HEK293 (cell line): ENCODE results near the gene ACSL3.

Source experiments
- CTCF ChIA-PET: fragments of 350-600 bp; formaldehyde crosslinking; extraction: SDS; loops from one replicate; lab custom pipeline; 2021; ENCODE audit warnings: antibody characterized with exemption; lab: Yijun Ruan, JAX
- POLR2A ChIA-PET: fragments of 300-600 bp; formaldehyde crosslinking; extraction: SDS; loops from one replicate; lab custom pipeline; 2020; ENCODE audit warnings: antibody characterized with exemption, inconsistent platforms; lab: Yijun Ruan, JAX
- H3K27ac ChIP-seq: fragments of 200-500 bp; sonication (Bioruptor generic); 2 replicates; pipeline ENCODE4 v1.5.1; 2014; ENCODE audit warnings: low read depth, low read length, control low read depth, inconsistent platforms; ENCODE audit errors: extremely low read depth
- H3K36me3 ChIP-seq, 2 experiments: fragments of 200-500 bp in 1 of 2; sonication (Bioruptor generic) in 1 of 2; 1 replicate in 1 of 2; 2 replicates in 1 of 2; pipeline ENCODE4 v1.5.1; 2014 to 2017; ENCODE audit warnings: inconsistent platforms in 2 of 2, low read length in 2 of 2; ENCODE audit not compliant: control insufficient read depth in 2 of 2, insufficient read depth in 1 of 2
- H3K4me1 ChIP-seq: fragments of 200-500 bp; sonication (Bioruptor generic); 2 replicates; pipeline ENCODE4 v1.5.1; 2014; ENCODE audit warnings: mild to moderate bottlenecking, low read length, inconsistent platforms; ENCODE audit not compliant: control insufficient read depth, insufficient read depth
- H3K4me3 ChIP-seq: 2 replicates; pipeline ENCODE4 v1.5.1; 2011; ENCODE audit warnings: low read depth, mild to moderate bottlenecking, control low read depth, low read length, moderate library complexity
- H3K9me3 ChIP-seq: fragments of 200-500 bp; sonication (Bioruptor generic); 2 replicates; pipeline ENCODE4 v1.5.1; 2014; ENCODE audit warnings: low read depth, low read length, inconsistent platforms; ENCODE audit not compliant: control insufficient read depth, insufficient read depth
- FEZF1 ChIP-seq: fragments of 450-650 bp; formaldehyde crosslinking; IDR thresholded peaks from 2 replicates; pipeline ENCODE4 v1.5.1; 2016; ENCODE audit warnings: missing biosample characterization, missing genetic modification characterization
- HOXD13 ChIP-seq: sonication (generic); formaldehyde crosslinking; IDR thresholded peaks from 2 replicates; pipeline ENCODE4 v1.8.0; 2022; ENCODE audit warnings: missing genetic modification reagents, borderline replicate concordance
- KLF10 ChIP-seq: fragments of 450-650 bp; IDR thresholded peaks from 2 replicates; pipeline ENCODE4 v1.5.1; 2018; ENCODE audit warnings: missing biosample characterization, mild to moderate bottlenecking, missing genetic modification characterization
- TRIM28 ChIP-seq: IDR thresholded peaks from 2 replicates; pipeline ENCODE4 v1.6.1; 2011; ENCODE audit warnings: low read length, control low read depth, borderline replicate concordance
- ZBTB8A ChIP-seq: fragments of 450-650 bp; formaldehyde crosslinking; IDR thresholded peaks from 2 replicates; pipeline ENCODE4 v1.5.1; 2016; ENCODE audit warnings: missing biosample characterization, missing genetic modification characterization
- ZFP3 ChIP-seq: fragments of 450-650 bp; formaldehyde crosslinking; IDR thresholded peaks from 2 replicates; pipeline ENCODE4 v1.5.1; 2016; ENCODE audit warnings: low read depth, missing biosample characterization, missing genetic modification characterization
- ZFP41 ChIP-seq: fragments of 450-650 bp; formaldehyde crosslinking; IDR thresholded peaks from 2 replicates; pipeline ENCODE4 v1.5.1; 2016; ENCODE audit warnings: missing biosample characterization, missing genetic modification characterization, borderline replicate concordance
- ZNF10 ChIP-seq: fragments of 450-650 bp; formaldehyde crosslinking; IDR thresholded peaks from 2 replicates; pipeline ENCODE4 v1.5.1; 2017; ENCODE audit warnings: missing biosample characterization, missing genetic modification characterization
- ZNF157 ChIP-seq: fragments of 450-650 bp; formaldehyde crosslinking; IDR thresholded peaks from 2 replicates; pipeline ENCODE4 v1.5.1; 2016; ENCODE audit warnings: missing biosample characterization, missing genetic modification characterization
- ZNF169 ChIP-seq: fragments of 450-650 bp; formaldehyde crosslinking; IDR thresholded peaks from 2 replicates; pipeline ENCODE4 v1.5.1; 2016; ENCODE audit warnings: missing biosample characterization, missing genetic modification characterization
- ZNF19 ChIP-seq: fragments of 450-650 bp; formaldehyde crosslinking; IDR thresholded peaks from 2 replicates; pipeline ENCODE4; 2016; ENCODE audit warnings: missing biosample characterization, missing genetic modification characterization, low read depth
- ZNF274 ChIP-seq, 2 experiments: fragments of 200-500 bp in 1 of 2; fragments of 450-650 bp in 1 of 2; sonication (Bioruptor generic) in 1 of 2; formaldehyde crosslinking in 1 of 2; IDR thresholded peaks; 2 replicates each; pipeline versions ENCODE4 v1.5.1 to v1.6.1; 2014 to 2016; ENCODE audit warnings: borderline replicate concordance in 1 of 2, inconsistent platforms in 1 of 2, low read length in 1 of 2, missing biosample characterization in 1 of 2, missing genetic modification characterization in 1 of 2
- ZNF280D ChIP-seq: fragments of 450-650 bp; formaldehyde crosslinking; IDR thresholded peaks from 2 replicates; pipeline ENCODE4 v1.5.1; 2016; ENCODE audit warnings: missing biosample characterization, missing genetic modification characterization
- ZNF398 ChIP-seq: fragments of 450-650 bp; formaldehyde crosslinking; IDR thresholded peaks from 2 replicates; pipeline ENCODE4 v1.5.1; 2017; ENCODE audit warnings: missing biosample characterization, missing genetic modification characterization
- ZNF416 ChIP-seq: fragments of 450-650 bp; formaldehyde crosslinking; IDR thresholded peaks from 2 replicates; pipeline ENCODE4 v1.5.1; 2016; ENCODE audit warnings: missing biosample characterization, missing genetic modification characterization
- ZNF423 ChIP-seq: fragments of 450-650 bp; formaldehyde crosslinking; IDR thresholded peaks from 2 replicates; pipeline ENCODE4 v1.5.1; 2016; ENCODE audit warnings: missing biosample characterization, missing genetic modification characterization
- ZNF510 ChIP-seq: fragments of 450-650 bp; formaldehyde crosslinking; IDR thresholded peaks from 2 replicates; pipeline ENCODE4 v1.5.1; 2018; ENCODE audit warnings: mild to moderate bottlenecking, missing genetic modification characterization, missing biosample characterization; ENCODE audit not compliant: insufficient replicate concordance
- ZNF514 ChIP-seq: fragments of 450-650 bp; formaldehyde crosslinking; IDR thresholded peaks from 2 replicates; pipeline ENCODE4 v1.5.1; 2016; ENCODE audit warnings: missing biosample characterization, missing genetic modification characterization
- ZNF521 ChIP-seq: fragments of 450-650 bp; formaldehyde crosslinking; IDR thresholded peaks from 2 replicates; pipeline ENCODE4 v1.5.1; 2017; ENCODE audit warnings: missing biosample characterization, mild to moderate bottlenecking, missing genetic modification characterization
- ZNF549 ChIP-seq: fragments of 450-650 bp; IDR thresholded peaks from 2 replicates; pipeline ENCODE4 v1.5.1; 2018; ENCODE audit warnings: missing biosample characterization, missing genetic modification characterization, mild to moderate bottlenecking, inconsistent platforms, moderate library complexity
- ZNF558 ChIP-seq: fragments of 450-650 bp; formaldehyde crosslinking; IDR thresholded peaks from 2 replicates; pipeline ENCODE4 v1.5.1; 2016; ENCODE audit warnings: missing biosample characterization, missing genetic modification characterization
- ZNF560 ChIP-seq: fragments of 450-650 bp; formaldehyde crosslinking; IDR thresholded peaks from 2 replicates; pipeline ENCODE4 v1.5.1; 2017; ENCODE audit warnings: missing biosample characterization, missing genetic modification characterization, borderline replicate concordance
- ZNF626 ChIP-seq: fragments of 450-650 bp; sonication (Bioruptor Pico); formaldehyde crosslinking; IDR thresholded peaks from 2 replicates; pipeline ENCODE4 v1.5.1; 2018; ENCODE audit warnings: missing biosample characterization, missing genetic modification characterization, inconsistent platforms
- ZNF664 ChIP-seq: fragments of 450-650 bp; formaldehyde crosslinking; IDR thresholded peaks from 2 replicates; pipeline ENCODE4 v1.5.1; 2016; ENCODE audit warnings: missing biosample characterization, missing genetic modification characterization
- ZNF768 ChIP-seq: fragments of 450-650 bp; formaldehyde crosslinking; IDR thresholded peaks from 2 replicates; pipeline ENCODE4 v1.5.1; 2018; ENCODE audit warnings: missing biosample characterization, mild to moderate bottlenecking, missing genetic modification characterization
- TF ChIP-seq, protein P1 (sequence below): fragments of 450-650 bp; formaldehyde crosslinking; optimal IDR thresholded peaks from 2 replicates; pipeline ENCODE3; 2016; ENCODE audit warnings: missing biosample characterization, mild to moderate bottlenecking, missing genetic modification characterization
- TF ChIP-seq, protein P2 (sequence below): fragments of 450-650 bp; formaldehyde crosslinking; IDR thresholded peaks from 2 replicates; pipeline ENCODE4 v1.5.1; 2017; ENCODE audit warnings: missing biosample characterization, missing genetic modification characterization

ACSL3 gene

GRCh38 chr2:222976521-222977061, 115.8 kb downstream of the ACSL3 start:
- Histone ChIP-seq H3K36me3 (no peaks in the 10 kb centered on the region), H3K4me1 (no peaks in the 10 kb centered on the region), H3K9me3 (no peaks in the 10 kb centered on the region), H3K27ac (no peak overlapping the region), H3K4me3 (no peak overlapping the region)
- TF ChIP-seq ZNF626 (tag by site-specific recombination): no peak
- TF ChIP-seq ZNF558: no peak
- no peak for TF ChIP-seq ZNF274 (IDR thresholded peaks at IDR 0.05; ENCODE audit: low read length)
- no peak for TF ChIP-seq ZNF274 (tag by site-specific recombination; IDR thresholded peaks at IDR 0.05; ENCODE audit: borderline replicate concordance)
- no peak for TF ChIP-seq ZNF521
- no peak for TF ChIP-seq ZNF664 (tag by site-specific recombination)
- no peak for TF ChIP-seq ZBTB8A (tag by site-specific recombination)
- TF ChIP-seq KLF10 (tag by site-specific recombination): no peak
- TF ChIP-seq ZNF10 (tag by site-specific recombination): no peak
- no peak for TF ChIP-seq ZNF398
- TF ChIP-seq, protein P1, sequence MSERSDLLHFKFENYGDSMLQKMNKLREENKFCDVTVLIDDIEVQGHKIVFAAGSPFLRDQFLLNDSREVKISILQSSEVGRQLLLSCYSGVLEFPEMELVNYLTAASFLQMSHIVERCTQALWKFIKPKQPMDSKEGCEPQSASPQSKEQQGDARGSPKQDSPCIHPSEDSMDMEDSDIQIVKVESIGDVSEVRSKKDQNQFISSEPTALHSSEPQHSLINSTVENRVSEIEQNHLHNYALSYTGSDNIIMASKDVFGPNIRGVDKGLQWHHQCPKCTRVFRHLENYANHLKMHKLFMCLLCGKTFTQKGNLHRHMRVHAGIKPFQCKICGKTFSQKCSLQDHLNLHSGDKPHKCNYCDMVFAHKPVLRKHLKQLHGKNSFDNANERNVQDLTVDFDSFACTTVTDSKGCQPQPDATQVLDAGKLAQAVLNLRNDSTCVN (tag by site-specific recombination): no peak
- TF ChIP-seq ZNF423 (tag by site-specific recombination): no peak
- TF ChIP-seq ZNF514: no peak
- TF ChIP-seq ZNF157 (tag by site-specific recombination): no peak
- TF ChIP-seq ZFP41 (tag by site-specific recombination): no peak
- TF ChIP-seq ZNF510: no peak
- TF ChIP-seq ZNF169 (tag by site-specific recombination): no peak
- POLR2A ChIA-PET: no interaction called here
- CTCF ChIA-PET: interaction anchor here (0.6 to 1.8 kb wide), 2 partner anchors 125 to 804 kb away, joined by 3 to 5 read pairs; no protein-coding TSS in a partner anchor

DNA sequence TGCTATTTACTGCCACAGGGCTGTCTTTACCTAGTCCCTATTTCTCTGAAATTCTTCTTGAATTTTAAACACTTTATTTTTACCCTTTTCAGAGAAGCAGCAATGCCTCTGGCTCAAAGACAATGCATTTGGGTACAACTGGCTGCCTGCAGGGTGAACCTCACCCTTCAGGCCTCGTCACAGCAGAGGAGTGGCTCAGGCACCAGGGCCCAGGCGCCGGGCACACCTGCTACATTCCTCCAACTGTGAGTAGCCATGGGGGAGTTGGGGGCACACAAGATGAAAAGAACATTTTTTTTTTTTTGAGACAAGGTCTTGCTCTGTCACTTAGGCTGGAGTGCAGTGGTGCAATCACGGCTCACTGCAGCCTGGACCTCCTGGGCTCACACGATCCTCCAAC, 116.3 kb downstream of the ACSL3 start:
- no peak overlapping the region for H3K4me3 ChIP-seq
- POLR2A ChIA-PET: no interaction called here
- CTCF ChIA-PET: interaction anchor here (1.8 kb wide), 1 partner anchor 124 kb away, joined by 5 read pairs; no protein-coding TSS in a partner anchor
- H3K9me3 ChIP-seq: no peaks in the 10 kb centered on the region
- no peak overlapping the region for H3K27ac ChIP-seq
- H3K36me3 ChIP-seq: no peaks in the 10 kb centered on the region
- no peaks in the 10 kb centered on the region for H3K4me1 ChIP-seq
- TF ChIP-seq FEZF1 (tag by site-specific recombination): no peak
- TF ChIP-seq ZNF768 (tag by site-specific recombination): no peak
- TF ChIP-seq ZNF280D (tag by site-specific recombination): no peak
- no peak for TF ChIP-seq ZNF416 (tag by site-specific recombination)
- TF ChIP-seq ZNF19 (tag by site-specific recombination): no peak
- no peak for TF ChIP-seq ZBTB8A (tag by site-specific recombination)
- no peak for TF ChIP-seq ZFP3
- TF ChIP-seq HOXD13 (CRISPR knock-in tag): no peak
- TF ChIP-seq ZNF560 (tag by site-specific recombination): no peak
- TF ChIP-seq, protein P2, sequence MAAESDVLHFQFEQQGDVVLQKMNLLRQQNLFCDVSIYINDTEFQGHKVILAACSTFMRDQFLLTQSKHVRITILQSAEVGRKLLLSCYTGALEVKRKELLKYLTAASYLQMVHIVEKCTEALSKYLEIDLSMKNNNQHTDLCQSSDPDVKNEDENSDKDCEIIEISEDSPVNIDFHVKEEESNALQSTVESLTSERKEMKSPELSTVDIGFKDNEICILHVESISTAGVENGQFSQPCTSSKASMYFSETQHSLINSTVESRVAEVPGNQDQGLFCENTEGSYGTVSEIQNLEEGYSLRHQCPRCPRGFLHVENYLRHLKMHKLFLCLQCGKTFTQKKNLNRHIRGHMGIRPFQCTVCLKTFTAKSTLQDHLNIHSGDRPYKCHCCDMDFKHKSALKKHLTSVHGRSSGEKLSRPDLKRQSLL (tag by site-specific recombination): no peak
- TF ChIP-seq TRIM28: no peak
- no peak for TF ChIP-seq ZNF549 (tag by site-specific recombination)
